SK-N-SH treated with all-trans-retinoic acid at 6 μM for 48 hours (cell line): Measurements from ENCODE around the gene SCGB3A1.

Experiments
- BACH2 ChIP-seq: fragments of 250-450 bp; sonication (Bioruptor Pico); IDR thresholded peaks from 2 replicates; pipeline ENCODE4 v1.9.0; 2021; ENCODE audit warnings: mild to moderate bottlenecking, borderline replicate concordance
- GLIS3 ChIP-seq: fragments of 250-450 bp; sonication (Bioruptor Pico); IDR thresholded peaks from 2 replicates; pipeline ENCODE4 v1.5.0; 2020; ENCODE audit warnings: mild to moderate bottlenecking, moderate library complexity
- TOX ChIP-seq: fragments of 250-450 bp; sonication (Bioruptor Pico); IDR thresholded peaks from 2 replicates; pipeline ENCODE4 v1.8.0; 2021; ENCODE audit warnings: mild to moderate bottlenecking, moderate library complexity, borderline replicate concordance
- ZC3H10 ChIP-seq: fragments of 250-450 bp; sonication (Bioruptor Pico); IDR thresholded peaks from 2 replicates; pipeline ENCODE4 v1.5.1; 2021; ENCODE audit warnings: mild to moderate bottlenecking, moderate library complexity
- ZFP30 ChIP-seq: fragments of 450-650 bp; formaldehyde crosslinking; IDR thresholded peaks from 2 replicates; pipeline ENCODE4 v1.5.0; 2022; ENCODE audit warnings: mild to moderate bottlenecking, moderate library complexity
- ZNF8 ChIP-seq: fragments of 450-650 bp; formaldehyde crosslinking; IDR thresholded peaks from 2 replicates; pipeline ENCODE4 v1.5.0; 2020; ENCODE audit warnings: mild to moderate bottlenecking, moderate library complexity
- TF ChIP-seq, protein P1 (sequence below): fragments of 250-450 bp; sonication (Bioruptor Pico); IDR thresholded peaks from 2 replicates; pipeline ENCODE4 v1.5.1; 2021; ENCODE audit warnings: mild to moderate bottlenecking, moderate library complexity

DNA sequence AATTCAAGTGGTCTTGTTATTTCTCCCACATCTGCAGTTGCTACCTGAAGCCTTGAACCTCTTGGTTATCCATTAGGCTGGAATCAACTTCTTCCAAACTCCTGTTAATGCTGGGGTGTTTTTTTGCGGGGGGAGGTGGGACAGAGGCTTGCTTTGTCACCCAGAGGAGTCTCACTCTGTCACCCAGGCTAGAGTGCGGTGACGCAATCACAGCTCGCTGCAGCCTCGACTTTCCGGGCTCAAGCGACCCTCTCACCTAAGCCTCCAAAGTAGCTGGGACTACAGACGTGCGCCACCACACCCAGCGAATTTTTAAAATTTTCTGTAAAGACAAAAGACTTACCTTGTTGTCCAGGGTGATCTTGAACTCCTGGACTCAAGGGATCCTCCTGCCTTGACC lies 4.4 kb downstream of the SCGB3A1 start:
- TF ChIP-seq ZFP30 (CRISPR knock-in tag) (no peak), TOX (no peak), BACH2 (no peak), ZNF8 (no peak), GLIS3 (CRISPR knock-in tag) (no peak), ZC3H10 (CRISPR knock-in tag) (no peak)
- TF ChIP-seq, protein P1, sequence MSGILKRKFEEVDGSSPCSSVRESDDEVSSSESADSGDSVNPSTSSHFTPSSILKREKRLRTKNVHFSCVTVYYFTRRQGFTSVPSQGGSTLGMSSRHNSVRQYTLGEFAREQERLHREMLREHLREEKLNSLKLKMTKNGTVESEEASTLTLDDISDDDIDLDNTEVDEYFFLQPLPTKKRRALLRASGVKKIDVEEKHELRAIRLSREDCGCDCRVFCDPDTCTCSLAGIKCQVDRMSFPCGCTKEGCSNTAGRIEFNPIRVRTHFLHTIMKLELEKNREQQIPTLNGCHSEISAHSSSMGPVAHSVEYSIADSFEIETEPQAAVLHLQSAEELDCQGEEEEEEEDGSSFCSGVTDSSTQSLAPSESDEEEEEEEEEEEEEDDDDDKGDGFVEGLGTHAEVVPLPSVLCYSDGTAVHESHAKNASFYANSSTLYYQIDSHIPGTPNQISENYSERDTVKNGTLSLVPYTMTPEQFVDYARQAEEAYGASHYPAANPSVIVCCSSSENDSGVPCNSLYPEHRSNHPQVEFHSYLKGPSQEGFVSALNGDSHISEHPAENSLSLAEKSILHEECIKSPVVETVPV = no peak
